BE2C (cell line): ENCODE results near the gene AGPAT2.

Source experiments
- DNase-seq: peaks from one replicate; pipeline ENCODE4 v3.0.0-alpha.2; 2020
- H3K27me3 ChIP-seq: fragments of 250-450 bp; sonication (Bioruptor Pico); 2 replicates; pipeline ENCODE4 v1.5.1; 2020; ENCODE audit warnings: mild to moderate bottlenecking
- H3K36me3 ChIP-seq: fragments of 250-450 bp; sonication (Bioruptor Pico); 2 replicates; pipeline ENCODE4 v1.5.1; 2020; ENCODE audit warnings: mild to moderate bottlenecking
- H3K4me1 ChIP-seq: fragments of 250-450 bp; sonication (Bioruptor Pico); 2 replicates; pipeline ENCODE4 v1.5.1; 2020
- H3K4me3 ChIP-seq: 2 replicates; pipeline ENCODE4 v1.5.1; 2011; ENCODE audit warnings: low read depth, low read length
- H3K9me3 ChIP-seq: fragments of 250-450 bp; sonication (Bioruptor Pico); 2 replicates; pipeline ENCODE4 v1.5.1; 2020
- TF ChIP-seq, protein P1 (sequence below): IDR thresholded peaks from 2 replicates; pipeline ENCODE4 v1.5.1; 2012; ENCODE audit warnings: mild to moderate bottlenecking, low read depth, low read length

The AGPAT2 gene

GRCh38 chr9:136644593-136645351 lies 42.5 kb downstream of the AGPAT2 start:
- Histone ChIP-seq H3K36me3 (no peaks in the 10 kb centered on the region), H3K27me3 (no peaks in the 10 kb centered on the region), H3K4me3 (no peak overlapping the region), H3K4me1 (peaks cover 12% of the 10 kb centered on the region), H3K9me3 (no peaks in the 10 kb centered on the region)
- TF ChIP-seq, protein P1, sequence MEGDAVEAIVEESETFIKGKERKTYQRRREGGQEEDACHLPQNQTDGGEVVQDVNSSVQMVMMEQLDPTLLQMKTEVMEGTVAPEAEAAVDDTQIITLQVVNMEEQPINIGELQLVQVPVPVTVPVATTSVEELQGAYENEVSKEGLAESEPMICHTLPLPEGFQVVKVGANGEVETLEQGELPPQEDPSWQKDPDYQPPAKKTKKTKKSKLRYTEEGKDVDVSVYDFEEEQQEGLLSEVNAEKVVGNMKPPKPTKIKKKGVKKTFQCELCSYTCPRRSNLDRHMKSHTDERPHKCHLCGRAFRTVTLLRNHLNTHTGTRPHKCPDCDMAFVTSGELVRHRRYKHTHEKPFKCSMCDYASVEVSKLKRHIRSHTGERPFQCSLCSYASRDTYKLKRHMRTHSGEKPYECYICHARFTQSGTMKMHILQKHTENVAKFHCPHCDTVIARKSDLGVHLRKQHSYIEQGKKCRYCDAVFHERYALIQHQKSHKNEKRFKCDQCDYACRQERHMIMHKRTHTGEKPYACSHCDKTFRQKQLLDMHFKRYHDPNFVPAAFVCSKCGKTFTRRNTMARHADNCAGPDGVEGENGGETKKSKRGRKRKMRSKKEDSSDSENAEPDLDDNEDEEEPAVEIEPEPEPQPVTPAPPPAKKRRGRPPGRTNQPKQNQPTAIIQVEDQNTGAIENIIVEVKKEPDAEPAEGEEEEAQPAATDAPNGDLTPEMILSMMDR, result no peak
- peak; percentile 20 for DNase-seq

DNA sequence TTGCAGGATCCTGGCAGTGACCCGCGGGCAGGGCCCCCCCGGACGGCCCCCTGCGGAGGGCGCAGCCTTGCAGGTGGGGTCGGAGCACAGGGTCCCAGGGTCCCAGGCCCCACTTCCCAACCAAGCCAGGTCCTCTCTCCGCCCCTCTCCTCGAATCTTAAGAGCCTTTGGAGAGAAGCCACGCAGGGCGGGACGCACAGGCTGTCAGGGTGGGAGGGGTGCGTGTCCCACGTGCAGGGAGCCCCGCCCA lies 43.0 kb downstream of the AGPAT2 start:
- TF ChIP-seq, protein P1, result no peak
- Histone ChIP-seq H3K27me3 (no peaks in the 10 kb centered on the region), H3K4me1 (peaks cover 12% of the 10 kb centered on the region), H3K9me3 (no peaks in the 10 kb centered on the region), H3K36me3 (no peaks in the 10 kb centered on the region), H3K4me3 (no peak overlapping the region)
- no peak for DNase-seq

DNA sequence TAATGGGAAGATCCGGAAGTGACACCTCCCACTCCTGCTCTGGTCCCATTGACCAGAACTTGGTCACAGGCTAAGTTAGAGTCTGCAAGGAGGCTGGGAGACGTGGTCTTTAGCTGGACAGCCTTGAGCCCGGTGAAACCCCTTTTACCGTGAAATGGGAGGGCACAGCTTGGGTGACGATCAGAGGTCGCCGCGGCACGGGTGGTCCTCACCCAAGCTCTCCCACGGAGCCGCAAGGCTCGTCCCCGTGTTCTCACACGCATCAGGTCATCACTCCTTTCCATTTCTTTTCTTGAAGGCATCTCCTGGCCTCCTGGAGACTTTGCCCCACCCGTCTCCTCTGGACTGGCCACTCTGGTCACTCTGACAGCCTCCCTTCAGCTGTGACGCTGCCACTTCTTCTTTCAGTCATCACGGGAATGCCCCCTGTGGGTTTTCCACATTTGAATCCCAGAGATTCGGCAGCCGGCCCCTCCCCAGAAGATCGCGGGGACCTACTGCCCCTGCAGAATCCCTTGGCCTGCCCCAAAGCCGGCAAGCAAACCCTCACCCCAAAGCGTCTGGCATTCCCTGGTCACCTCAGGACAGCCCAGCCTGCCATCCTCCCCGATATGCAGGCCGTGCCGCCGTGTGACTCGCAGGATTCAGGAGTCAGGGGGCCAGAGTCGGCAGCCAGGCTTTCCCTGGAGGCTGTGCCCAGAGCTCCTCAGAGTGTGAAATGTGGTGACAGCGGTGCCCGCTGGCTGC lies 43.5 kb downstream of the AGPAT2 start:
- Histone ChIP-seq H3K9me3 (no peaks in the 10 kb centered on the region), H3K36me3 (no peaks in the 10 kb centered on the region), H3K27me3 (no peaks in the 10 kb centered on the region), H3K4me3 (no peak overlapping the region), H3K4me1 (peaks cover 12% of the 10 kb centered on the region)
- TF ChIP-seq, protein P1, result no peak
- peak; percentile 9 for DNase-seq

DNA sequence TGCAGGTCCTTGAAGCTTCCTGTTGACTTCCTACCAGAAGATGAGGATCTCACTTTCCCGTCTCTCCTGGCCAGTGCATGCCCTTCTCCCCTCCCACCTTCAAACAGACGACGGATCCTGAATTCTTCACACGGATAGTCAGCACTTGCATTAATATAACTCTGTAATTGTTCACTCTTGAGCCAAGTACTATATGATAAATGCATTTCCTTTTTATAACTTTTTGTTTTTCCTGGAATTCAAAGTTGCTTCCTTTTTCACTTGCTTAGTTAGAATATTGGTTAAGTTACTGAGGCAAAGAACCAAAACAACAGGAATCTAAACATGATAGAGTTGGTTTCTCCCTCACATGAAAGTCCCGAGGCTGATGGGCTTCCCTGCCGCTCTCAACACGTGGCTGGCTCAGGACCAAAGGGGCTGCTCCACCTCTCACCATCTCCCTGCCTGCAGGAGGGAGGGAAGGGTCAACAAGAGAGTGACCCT lies 44.8 kb downstream of the AGPAT2 start:
- TF ChIP-seq, protein P1, result no peak

DNA sequence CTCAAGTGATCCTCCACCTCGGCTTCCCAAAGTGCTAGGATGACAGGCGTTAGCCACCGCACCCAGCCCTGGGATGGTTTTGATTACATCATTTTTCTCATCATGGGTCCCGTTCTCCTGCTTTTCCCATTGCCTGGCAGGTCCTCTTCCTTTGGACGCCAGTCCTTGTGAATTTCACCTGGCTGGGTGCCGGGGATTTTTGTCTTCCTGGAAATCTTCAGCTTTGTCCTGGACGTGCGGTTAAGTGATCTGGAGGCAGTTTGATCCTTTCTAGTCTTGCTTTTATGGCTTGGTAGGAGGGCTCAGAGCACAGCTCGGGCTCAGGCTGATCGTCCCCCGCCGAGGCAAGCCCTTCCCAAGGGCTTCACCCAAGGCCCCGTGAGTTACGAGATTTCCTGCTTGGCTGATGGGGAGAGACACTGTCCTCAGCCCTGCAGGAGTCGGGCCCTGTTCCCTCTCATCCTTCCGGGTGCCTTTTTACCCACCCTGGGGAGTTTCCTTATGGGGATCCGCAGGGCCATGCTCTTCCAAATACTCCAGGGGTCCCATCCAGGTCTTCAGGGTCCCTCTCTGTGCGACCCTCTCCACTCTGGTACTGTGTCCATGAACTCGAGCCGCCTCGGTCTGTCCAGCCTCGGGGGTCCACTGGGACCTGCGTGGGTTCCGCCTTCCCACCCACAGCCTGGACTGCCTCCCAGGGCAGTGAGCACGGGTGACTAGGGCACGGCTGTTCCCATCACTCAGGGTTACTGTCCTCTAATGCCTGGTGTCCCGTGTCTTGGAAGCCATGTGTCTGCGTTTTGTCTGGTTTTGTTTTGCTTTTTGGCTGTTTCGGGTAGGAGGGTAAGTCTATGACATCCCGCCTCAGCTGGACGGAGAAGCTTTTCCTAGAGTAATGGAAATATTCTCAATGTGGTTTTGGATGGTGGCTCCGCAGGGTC lies 46.8 kb downstream of the AGPAT2 start:
- no peaks in the 10 kb centered on the region for H3K36me3 ChIP-seq
- TF ChIP-seq, protein P1, result no peak
- DNase-seq, result no peak
- H3K9me3 ChIP-seq, result no peaks in the 10 kb centered on the region
- no peaks in the 10 kb centered on the region for H3K4me1 ChIP-seq
- no peak overlapping the region for H3K4me3 ChIP-seq
- H3K27me3 ChIP-seq, result no peaks in the 10 kb centered on the region

More for the DNA sequence above, 44.8 kb downstream of the AGPAT2 start:
- Histone ChIP-seq H3K4me1 (peaks cover 12% of the 10 kb centered on the region), H3K9me3 (no peaks in the 10 kb centered on the region), H3K36me3 (no peaks in the 10 kb centered on the region), H3K4me3 (no peak overlapping the region), H3K27me3 (no peaks in the 10 kb centered on the region)
- no peak for DNase-seq
